Skin epidermis (tissue), 12 donors: ENCODE results near the gene STIM1.
"Not testable (repeated sequence)": the region's sequence is repeated elsewhere in the genome, so short reads cannot be mapped to it uniquely, and the experiment has no call there.

Source experiments
- H3K27ac ChIP-seq, 21 experiments: fragments of 200-600 bp; sonication (generic) in 11 of 21; one replicate each; pipeline ENCODE4 v1.5.0; 2020; ENCODE audit warnings: mild to moderate bottlenecking in 3 of 21, inconsistent platforms in 2 of 21, moderate library complexity in 2 of 21
- H3K4me3 ChIP-seq, 7 experiments: fragments of 200-600 bp; sonication (generic) in 2 of 7; one replicate each; pipeline ENCODE4 v1.5.0; 2020; ENCODE audit warnings: inconsistent platforms in 2 of 7, mild to moderate bottlenecking in 2 of 7, moderate library complexity in 1 of 7

Gene STIM1

GRCh38 chr11:3845670-3846069, 9.8 kb upstream of the STIM1 start:
- Histone ChIP-seq H3K27ac (no peak overlapping the region), H3K4me3 (no peak overlapping the region)

GRCh38 chr11:3849297-3849874, 6.1 kb upstream of the STIM1 start:
- Histone ChIP-seq H3K4me3 (no peak overlapping the region), H3K27ac (no peak overlapping the region)

- H3K27ac ChIP-seq = peak overlapping the region in 20 of 21 experiments; percentile 86 to 99 (median 98)
- H3K4me3 ChIP-seq = no peak overlapping the region
Observed at GRCh38 chr11:3853545-3853842, 2.0 kb upstream of the STIM1 start.

GRCh38 chr11:3853899-3854659, 1.4 kb upstream of the STIM1 start:
- Histone ChIP-seq H3K4me3 (peak overlapping the region in 5 of 7 experiments; percentile 90 to 97 (median 94)), H3K27ac (peak overlapping the region in 20 of 21 experiments; percentile 86 to 99 (median 98))

GRCh38 chr11:3854660-3854976, 846 bp upstream of the STIM1 start:
- peak overlapping the region; percentile 63 to 97 (median 92) for H3K4me3 ChIP-seq
- H3K27ac ChIP-seq = peak overlapping the region in 20 of 21 experiments; percentile 86 to 99 (median 98)

- Histone ChIP-seq H3K4me3 (peak overlapping the region; percentile 63 to 97 (median 92)), H3K27ac (peak overlapping the region; percentile 70 to 99 (median 98))
Observed at GRCh38 chr11:3855808-3856491, 486 bp downstream of the STIM1 start.

- Histone ChIP-seq H3K4me3 (peak overlapping the region in 6 of 7 experiments; percentile 63 to 95 (median 92)), H3K27ac (peak overlapping the region in 13 of 21 experiments; percentile 3 to 99 (median 98))
Observed at GRCh38 chr11:3856856-3857553, 1.5 kb downstream of the STIM1 start.

- Histone ChIP-seq H3K4me3 (peak overlapping the region in 3 of 7 experiments; percentile 14 to 92 (median 91)), H3K27ac (peak overlapping the region in 5 of 21 experiments; percentile 19 to 98 (median 49))
Observed at GRCh38 chr11:3857628-3858027, 2.2 kb downstream of the STIM1 start.

GRCh38 chr11:3859373-3859881, 4.0 kb downstream of the STIM1 start:
- H3K4me3 ChIP-seq = no peak overlapping the region
- peak overlapping the region in 7 of 21 experiments; percentile 10 to 55 (median 23) for H3K27ac ChIP-seq

GRCh38 chr11:3860375-3860774, 4.9 kb downstream of the STIM1 start:
- peak overlapping the region in 3 of 21 experiments; percentile 17 to 72 (median 31) for H3K27ac ChIP-seq
- H3K4me3 ChIP-seq = no peak overlapping the region

- H3K27ac ChIP-seq = peak overlapping the region in 4 of 21 experiments; percentile 17 to 72 (median 32)
- H3K4me3 ChIP-seq = not testable (repeated sequence)
Observed at GRCh38 chr11:3860898-3861393, 5.5 kb downstream of the STIM1 start.

GRCh38 chr11:3861683-3862082, 6.2 kb downstream of the STIM1 start:
- no peak overlapping the region for H3K27ac ChIP-seq
- H3K4me3 ChIP-seq = no peak overlapping the region

GRCh38 chr11:3865388-3866193, 10.1 kb downstream of the STIM1 start:
- Histone ChIP-seq H3K4me3 (no peak overlapping the region), H3K27ac (peak overlapping the region in 15 of 21 experiments; percentile 8 to 79 (median 48))

- Histone ChIP-seq H3K4me3 (no peak overlapping the region), H3K27ac (peak overlapping the region in 7 of 21 experiments; percentile 15 to 79 (median 53))
Observed at GRCh38 chr11:3866206-3866605, 10.7 kb downstream of the STIM1 start.

GRCh38 chr11:3866836-3867208, 11.4 kb downstream of the STIM1 start:
- Histone ChIP-seq H3K27ac (peak overlapping the region in 4 of 21 experiments; percentile 5 to 79 (median 60)), H3K4me3 (no peak overlapping the region)

GRCh38 chr11:3867209-3868091, 12.0 kb downstream of the STIM1 start:
- Histone ChIP-seq H3K4me3 (no peak overlapping the region), H3K27ac (peak overlapping the region in 9 of 21 experiments; percentile 5 to 70 (median 50))

- H3K27ac ChIP-seq = no peak overlapping the region
- no peak overlapping the region for H3K4me3 ChIP-seq
Observed at GRCh38 chr11:3873712-3874349, 18.4 kb downstream of the STIM1 start.
